Activated effector memory CD4-positive, alpha-beta T cell treated with anti-CD3 and anti-CD28 coated beads, Interleukin-2, amount 50 U/mL, for 16 hours (primary cell): ENCODE measurements around the gene CRY1.
"Not testable (repeated sequence)": the region's sequence is repeated elsewhere in the genome, so short reads cannot be mapped to it uniquely, and the experiment has no call there.

ENCODE experiments used
- DNase-seq: peaks from one replicate; pipeline ENCODE4 v3.0.0-alpha.2; 2020

CRY1 gene

GRCh38 chr12:107057071-107057834 lies 36.1 kb downstream of the CRY1 start:
- DNase-seq, result no peak

GRCh38 chr12:107053709-107054108 lies 39.6 kb downstream of the CRY1 start:
- no peak for DNase-seq

DNA sequence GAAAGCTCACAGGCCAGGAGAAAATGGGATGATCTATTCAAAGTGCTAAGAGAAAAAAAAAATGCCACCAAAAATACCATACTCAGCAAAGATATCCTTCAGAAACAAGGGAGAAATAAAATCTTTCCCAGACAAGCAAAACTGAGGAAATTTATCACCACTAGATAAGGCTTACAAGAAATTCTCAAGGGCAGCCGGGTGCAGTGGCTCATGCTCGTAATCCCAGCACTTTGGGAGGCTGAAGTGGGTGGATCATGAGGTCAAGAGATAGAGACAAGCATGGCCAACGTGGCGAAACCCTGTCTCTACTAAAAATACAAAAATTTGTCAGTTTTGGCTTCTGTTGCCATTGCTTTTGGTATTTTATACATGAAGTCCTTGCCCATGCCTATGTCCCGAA lies 48.2 kb downstream of the CRY1 start:
- DNase-seq, result no peak

DNA sequence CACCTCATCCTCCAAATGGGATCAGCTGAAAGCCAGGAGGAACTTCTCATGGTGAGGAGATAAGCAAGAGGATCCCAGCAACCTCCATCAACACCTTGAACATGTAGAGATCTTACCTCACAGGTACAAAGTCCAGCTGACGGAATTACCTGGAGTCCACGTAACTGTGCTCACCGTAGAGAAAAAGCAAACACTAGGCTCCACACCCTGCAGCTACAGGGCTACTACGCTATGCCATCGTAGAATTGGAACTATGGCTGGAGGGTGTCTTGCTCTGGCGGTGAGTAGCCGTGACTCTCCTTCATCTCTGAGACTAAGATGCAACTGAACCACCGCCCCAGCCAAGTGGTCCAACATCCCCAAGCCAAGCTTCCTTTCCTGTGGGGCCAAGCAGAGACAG lies 50.5 kb downstream of the CRY1 start:
- DNase-seq, result no peak

- no peak for DNase-seq
These were observed 57.6 kb downstream of the CRY1 start for GRCh38 chr12:107035733-107036132.

- DNase-seq, result no peak
These were observed 59.3 kb downstream of the CRY1 start for GRCh38 chr12:107033758-107034739.

DNA sequence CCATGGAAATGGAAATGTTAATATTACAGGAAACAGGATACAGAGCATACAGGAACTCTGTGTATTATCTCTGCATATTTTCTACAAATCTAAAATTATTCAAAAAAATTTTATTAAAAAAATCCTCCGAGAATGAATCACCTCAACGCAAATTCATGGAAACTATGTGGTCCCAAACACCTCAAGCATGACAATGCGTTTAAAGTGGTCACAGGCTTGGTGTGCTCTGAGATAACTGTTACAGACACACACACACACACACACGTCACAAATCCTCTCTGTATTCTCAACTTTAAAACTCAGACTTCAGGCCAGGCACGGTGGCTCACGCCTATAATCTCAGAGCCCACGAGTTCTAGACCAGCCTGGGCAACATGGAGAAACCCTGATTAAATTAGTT lies 61.1 kb downstream of the CRY1 start:
- DNase-seq, result no peak

DNA sequence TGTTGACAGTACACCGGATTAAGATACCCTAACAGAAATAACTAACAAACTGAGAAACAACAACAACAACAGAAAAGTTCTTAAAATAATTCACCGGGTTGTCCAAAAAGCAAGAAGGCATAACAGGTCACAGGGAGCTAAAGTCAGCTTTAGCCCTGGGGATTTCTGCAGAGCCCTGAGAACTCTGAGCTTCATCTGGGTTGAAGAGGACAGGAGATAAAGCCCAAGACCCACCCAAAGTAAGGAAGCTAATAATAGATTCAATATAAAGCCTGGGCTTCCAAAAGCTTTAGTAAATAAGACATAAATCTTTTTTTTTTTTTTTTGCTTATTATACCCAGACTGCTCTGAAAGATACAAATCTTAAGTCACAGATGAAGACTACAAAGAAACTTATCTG lies 62.3 kb downstream of the CRY1 start:
- no peak for DNase-seq

DNA sequence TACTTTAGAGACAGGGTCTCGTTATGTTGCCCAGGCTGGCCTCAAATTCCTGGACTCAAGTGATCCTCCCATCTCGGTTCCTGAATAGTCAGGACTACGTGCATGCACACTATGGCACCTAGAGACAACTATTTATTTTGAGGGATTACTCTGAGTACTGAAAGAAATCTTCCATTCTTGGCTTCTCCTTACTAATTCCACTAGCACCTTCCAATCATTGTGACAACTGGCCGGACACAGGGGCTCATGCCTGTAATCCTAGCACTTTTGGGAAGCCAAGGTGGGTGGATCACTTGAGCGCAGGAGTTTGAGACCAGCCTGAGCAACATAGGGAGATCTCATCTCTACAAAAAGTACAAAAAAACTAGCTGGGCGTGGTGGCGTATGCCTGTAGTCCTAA lies 64.3 kb downstream of the CRY1 start:
- DNase-seq, result no peak

GRCh38 chr12:107027636-107028053 lies 65.7 kb downstream of the CRY1 start:
- DNase-seq, result no peak

DNA sequence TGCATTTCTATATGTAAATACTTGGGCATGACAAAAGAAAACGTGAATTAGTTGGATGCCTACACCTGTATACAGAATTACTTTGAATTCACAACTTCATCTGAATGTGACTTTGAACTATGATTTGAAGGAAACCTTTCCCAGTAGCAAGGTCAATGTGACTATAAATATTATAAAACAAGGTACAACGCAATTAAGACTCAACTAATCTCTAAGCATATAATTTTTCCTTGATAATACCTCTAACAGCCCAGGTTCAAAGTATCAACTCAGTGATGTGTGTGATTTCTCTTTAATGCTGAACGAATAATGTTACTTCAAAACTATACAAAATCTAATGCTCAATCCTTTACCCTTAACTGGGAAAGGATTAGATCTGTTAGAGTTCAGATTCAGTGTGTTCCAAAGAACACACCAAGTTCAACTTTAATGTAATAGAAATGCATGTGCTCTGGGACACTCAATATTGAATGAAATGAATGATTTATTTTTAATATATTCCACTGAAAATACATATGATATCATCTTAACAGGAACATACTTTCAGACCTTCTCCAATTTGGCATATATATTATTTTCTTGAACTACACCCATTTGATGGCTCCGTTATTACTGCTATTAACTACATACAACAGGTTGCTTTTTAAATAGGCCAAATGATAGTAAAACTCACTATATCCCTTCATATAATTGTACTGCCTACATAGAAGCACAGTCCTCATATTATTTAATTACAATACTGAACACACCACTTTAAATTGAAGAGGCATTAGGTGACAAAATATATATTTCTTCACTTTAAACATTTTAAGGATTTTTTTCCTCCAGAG lies 66.3 kb downstream of the CRY1 start:
- no peak for DNase-seq

- not testable (repeated sequence) for DNase-seq
These were observed 67.0 kb downstream of the CRY1 start for GRCh38 chr12:107026356-107026755.

DNA sequence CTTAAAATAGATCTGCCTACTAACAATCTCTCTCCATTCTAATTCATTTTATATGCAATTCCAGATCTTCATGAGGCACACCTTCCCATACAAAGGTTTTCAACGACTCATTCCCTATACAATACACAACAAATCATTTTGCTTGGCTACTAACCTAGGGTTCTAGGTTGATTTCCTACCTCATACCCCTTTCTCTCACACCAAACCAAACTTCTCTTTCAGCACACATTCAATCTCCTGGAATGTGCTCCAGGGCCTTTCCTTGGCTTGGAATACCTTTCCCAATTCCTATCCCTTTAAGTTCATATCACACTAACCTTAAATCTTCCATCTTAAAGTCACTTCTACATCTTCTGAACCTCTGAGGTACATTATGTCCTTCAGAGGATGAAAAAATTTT lies 67.7 kb downstream of the CRY1 start:
- no peak for DNase-seq

DNA sequence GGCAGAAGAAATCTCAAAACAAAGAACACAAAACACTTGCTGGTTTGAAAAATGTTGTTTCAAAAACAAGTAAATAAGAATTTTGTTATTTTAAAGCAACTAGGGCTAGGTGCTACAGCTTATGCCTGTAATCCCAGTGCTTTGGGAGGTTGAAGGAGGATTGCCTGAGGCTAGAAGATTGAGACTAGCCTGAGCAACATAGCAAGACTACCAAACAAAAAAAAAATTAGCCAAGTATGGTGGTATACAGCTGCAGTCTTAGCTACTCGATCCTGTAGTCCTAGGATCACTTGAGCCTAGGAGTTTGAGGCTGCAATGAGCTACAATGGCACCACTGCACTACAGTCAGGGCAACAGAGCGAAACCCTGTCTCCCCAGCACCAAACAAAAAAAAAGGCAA lies 73.8 kb downstream of the CRY1 start:
- no peak for DNase-seq

- no peak for DNase-seq
These were observed 76.3 kb downstream of the CRY1 start for GRCh38 chr12:107017042-107017441.

DNA sequence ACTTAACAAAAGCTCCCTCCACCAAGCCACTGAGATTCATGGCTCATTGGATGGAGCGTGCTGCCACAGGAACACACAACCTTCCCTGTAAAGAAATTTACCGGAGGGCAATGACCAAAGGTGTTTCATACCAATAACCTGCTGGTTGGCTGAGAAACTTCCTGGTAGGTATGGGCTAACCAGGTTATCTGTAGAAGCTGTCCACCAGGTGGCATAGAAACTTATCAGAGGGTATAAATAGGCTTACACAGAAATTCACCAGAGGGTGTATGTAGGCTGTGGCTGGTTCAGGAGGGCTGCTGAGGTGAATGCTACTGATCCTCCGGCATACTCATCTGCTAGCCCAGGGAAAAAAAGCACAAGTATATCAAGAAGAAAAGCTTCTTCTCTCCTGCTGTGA lies 79.3 kb downstream of the CRY1 start:
- DNase-seq, result no peak

DNA sequence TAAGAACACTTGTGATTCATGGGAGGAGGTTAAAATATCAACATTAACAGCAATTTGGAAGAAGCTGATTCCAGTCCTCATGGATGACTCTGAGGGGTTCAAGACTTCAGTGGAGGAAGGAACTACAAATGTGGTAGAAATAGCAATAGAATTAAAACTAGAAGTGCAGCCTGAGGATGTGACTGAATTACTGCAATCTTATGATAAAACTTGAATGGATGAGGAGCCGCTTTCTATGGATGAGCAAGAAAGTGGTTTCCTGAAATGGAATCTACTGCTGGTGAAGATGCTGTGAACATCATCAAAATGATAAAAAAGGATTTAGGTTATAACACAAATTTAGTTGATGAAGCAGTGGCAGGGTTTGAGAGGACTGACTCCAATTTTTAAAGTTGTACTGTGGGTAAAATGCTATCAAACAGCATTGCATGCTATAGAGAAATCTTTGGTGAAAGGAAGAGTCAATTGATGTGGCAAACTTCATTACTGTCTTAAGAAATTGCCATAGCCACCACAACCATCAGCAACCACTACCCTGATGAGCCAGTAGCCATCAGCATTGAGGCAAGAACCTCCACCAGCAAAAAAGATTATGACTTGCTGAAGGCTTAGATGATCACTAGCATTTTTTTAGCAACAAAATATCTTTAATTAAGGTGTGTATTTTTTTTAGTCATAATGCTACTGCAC lies 80.5 kb downstream of the CRY1 start:
- DNase-seq, result no peak

DNA sequence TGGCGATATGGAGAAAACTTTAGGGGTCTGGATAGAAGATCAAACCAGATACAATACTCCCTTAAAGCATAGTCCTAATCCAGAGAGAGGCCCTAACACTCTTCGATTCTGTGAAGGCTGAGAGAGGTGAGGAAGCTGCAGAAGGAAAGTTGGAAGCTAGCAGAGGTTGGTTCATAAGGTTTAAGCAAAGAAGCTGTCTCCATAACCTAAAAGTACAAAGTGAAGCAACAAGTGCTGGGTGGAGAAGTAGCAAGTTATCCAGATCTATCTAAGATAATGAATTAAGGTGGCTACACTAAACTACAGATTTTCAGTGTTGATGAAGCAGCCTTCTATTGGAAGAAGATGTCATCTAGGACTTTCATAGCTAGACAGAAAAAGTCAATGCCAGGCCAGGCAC lies 81.8 kb downstream of the CRY1 start:
- DNase-seq, result no peak

- no peak for DNase-seq
These were observed 85.9 kb downstream of the CRY1 start for GRCh38 chr12:107007411-107007810.

GRCh38 chr12:107002665-107003064 lies 90.7 kb downstream of the CRY1 start:
- DNase-seq, result not testable (repeated sequence)

GRCh38 chr12:106999446-106999845 lies 93.9 kb downstream of the CRY1 start:
- DNase-seq, result no peak

- no peak for DNase-seq
These were observed 95.4 kb downstream of the CRY1 start for GRCh38 chr12:106997916-106998315.
